Stomach (tissue), 4 donors: ENCODE data around the gene SNAPC4.

Experiments used
- CTCF ChIP-seq, 7 experiments: fragments of 450-650 bp in 4 of 7; fragments of 200-600 bp in 3 of 7; sonication (generic) in 3 of 7; IDR thresholded peaks; one replicate each; pipeline ENCODE4 v1.5.1; 2016 to 2019; ENCODE audit warnings: antibody characterized with exemption in 7 of 7, control low read depth in 2 of 7, mild to moderate bottlenecking in 1 of 7
- EP300 ChIP-seq: sonication (generic); formaldehyde crosslinking; IDR thresholded peaks from one replicate; pipeline ENCODE4 v1.6.1; 2017; ENCODE audit warnings: antibody characterized with exemption
- POLR2A ChIP-seq, 4 donors: fragments of 450-650 bp; IDR thresholded peaks; one replicate each; pipeline ENCODE4 v1.6.1; 2016; ENCODE audit warnings: antibody characterized with exemption in 4 of 4, control low read depth in 2 of 4, mild to moderate bottlenecking in 1 of 4, moderate library complexity in 1 of 4

- no peak for TF ChIP-seq CTCF (IDR thresholded peaks at IDR 0.05)
- TF ChIP-seq POLR2A (IDR thresholded peaks at IDR 0.05) = no peak
- no peak for TF ChIP-seq EP300
Measured at GRCh38 chr9:136361047-136361753, 38.8 kb downstream of the SNAPC4 start.
